Mucosa of stomach (tissue), 1 donor: ENCODE data around the gene ANKMY1.
"Not testable (repeated sequence)": the region's sequence is repeated elsewhere in the genome, so short reads cannot be mapped to it uniquely, and the experiment has no call there.

Experiments used
- H3K27me3 ChIP-seq: one replicate; pipeline ENCODE4 v1.7.0; 2013; ENCODE audit warnings: mild to moderate bottlenecking, low read length; ENCODE audit not compliant: control insufficient read depth, insufficient read depth
- H3K36me3 ChIP-seq: one replicate; pipeline ENCODE4 v1.7.0; 2013; ENCODE audit warnings: low read length; ENCODE audit not compliant: control insufficient read depth, insufficient read depth
- H3K4me1 ChIP-seq: one replicate; pipeline ENCODE4 v1.7.0; 2013; ENCODE audit warnings: mild to moderate bottlenecking, low read length; ENCODE audit not compliant: control insufficient read depth, insufficient read depth
- H3K4me3 ChIP-seq: one replicate; pipeline ENCODE4 v1.7.0; 2013; ENCODE audit warnings: low read length
- H3K9ac ChIP-seq: one replicate; pipeline ENCODE4 v1.7.0; 2013; ENCODE audit warnings: mild to moderate bottlenecking, low read length, moderate library complexity
- H3K9me3 ChIP-seq: one replicate; pipeline ENCODE4 v1.7.0; 2013; ENCODE audit warnings: mild to moderate bottlenecking, low read length, moderate library complexity; ENCODE audit not compliant: control insufficient read depth
- donor health status: Pancreatic carcinoma.

The ANKMY1 gene

GRCh38 chr2:240502430-240503121 is 55.2 kb downstream of the ANKMY1 start:
- Histone ChIP-seq H3K9me3 (no peaks in the 10 kb centered on the region), H3K36me3 (no peaks in the 10 kb centered on the region), H3K4me1 (no peaks in the 10 kb centered on the region), H3K27me3 (no peaks in the 10 kb centered on the region), H3K9ac (no peak overlapping the region), H3K4me3 (no peak overlapping the region)

- Histone ChIP-seq H3K27me3 (no peaks in the 10 kb centered on the region), H3K4me3 (no peak overlapping the region), H3K9me3 (no peaks in the 10 kb centered on the region), H3K36me3 (no peaks in the 10 kb centered on the region), H3K4me1 (no peaks in the 10 kb centered on the region), H3K9ac (no peak overlapping the region)
These were observed 55.7 kb downstream of the ANKMY1 start for GRCh38 chr2:240502059-240502429.

- Histone ChIP-seq H3K4me1 (no peaks in the 10 kb centered on the region), H3K9ac (no peak overlapping the region), H3K4me3 (no peak overlapping the region), H3K27me3 (no peaks in the 10 kb centered on the region), H3K36me3 (no peaks in the 10 kb centered on the region), H3K9me3 (no peaks in the 10 kb centered on the region)
These were observed 56.2 kb downstream of the ANKMY1 start for GRCh38 chr2:240501531-240501991.

- Histone ChIP-seq H3K9ac (no peak overlapping the region), H3K4me3 (no peak overlapping the region), H3K4me1 (no peaks in the 10 kb centered on the region), H3K9me3 (no peaks in the 10 kb centered on the region), H3K36me3 (no peaks in the 10 kb centered on the region), H3K27me3 (no peaks in the 10 kb centered on the region)
These were observed 57.0 kb downstream of the ANKMY1 start for GRCh38 chr2:240500561-240501423.

- H3K36me3 ChIP-seq: no peaks in the 10 kb centered on the region
- no peak overlapping the region for H3K4me3 ChIP-seq
- no peaks in the 10 kb centered on the region for H3K27me3 ChIP-seq
- H3K9me3 ChIP-seq: no peaks in the 10 kb centered on the region
- H3K9ac ChIP-seq: no peak overlapping the region
- H3K4me1 ChIP-seq: no peaks in the 10 kb centered on the region
These were observed 58.2 kb downstream of the ANKMY1 start for GRCh38 chr2:240499309-240500301.

GRCh38 chr2:240498958-240499260 is 58.9 kb downstream of the ANKMY1 start:
- H3K4me1 ChIP-seq: no peaks in the 10 kb centered on the region
- H3K27me3 ChIP-seq: no peaks in the 10 kb centered on the region
- H3K4me3 ChIP-seq: no peak overlapping the region
- H3K9me3 ChIP-seq: no peaks in the 10 kb centered on the region
- no peak overlapping the region for H3K9ac ChIP-seq
- no peaks in the 10 kb centered on the region for H3K36me3 ChIP-seq

GRCh38 chr2:240498171-240498957 is 59.4 kb downstream of the ANKMY1 start:
- no peaks in the 10 kb centered on the region for H3K27me3 ChIP-seq
- H3K4me1 ChIP-seq: no peaks in the 10 kb centered on the region
- H3K36me3 ChIP-seq: no peaks in the 10 kb centered on the region
- H3K4me3 ChIP-seq: no peak overlapping the region
- no peaks in the 10 kb centered on the region for H3K9me3 ChIP-seq
- H3K9ac ChIP-seq: no peak overlapping the region

GRCh38 chr2:240497082-240497481 is 60.7 kb downstream of the ANKMY1 start:
- H3K27me3 ChIP-seq, H3K9ac ChIP-seq, H3K4me1 ChIP-seq, H3K9me3 ChIP-seq, H3K4me3 ChIP-seq, H3K36me3 ChIP-seq: not testable (repeated sequence)

GRCh38 chr2:240494942-240495341 is 62.8 kb downstream of the ANKMY1 start:
- not testable (repeated sequence) for H3K27me3 ChIP-seq, H3K36me3 ChIP-seq, H3K4me1 ChIP-seq, H3K4me3 ChIP-seq, H3K9ac ChIP-seq, H3K9me3 ChIP-seq

- no peaks in the 10 kb centered on the region for H3K4me1 ChIP-seq
- no peak overlapping the region for H3K4me3 ChIP-seq
- H3K36me3 ChIP-seq: no peaks in the 10 kb centered on the region
- no peak overlapping the region for H3K9ac ChIP-seq
- no peaks in the 10 kb centered on the region for H3K27me3 ChIP-seq
- H3K9me3 ChIP-seq: no peaks in the 10 kb centered on the region
These were observed 63.5 kb downstream of the ANKMY1 start for GRCh38 chr2:240494194-240494793.

- Histone ChIP-seq H3K9ac (no peak overlapping the region), H3K4me3 (no peak overlapping the region), H3K36me3 (no peaks in the 10 kb centered on the region), H3K9me3 (no peaks in the 10 kb centered on the region), H3K4me1 (no peaks in the 10 kb centered on the region), H3K27me3 (no peaks in the 10 kb centered on the region)
These were observed 66.3 kb downstream of the ANKMY1 start for GRCh38 chr2:240491483-240491882.
